Lung (tissue), 12 donors: Measurements from ENCODE around the gene SLC16A4. TPM values are rescaled to one million over a fixed set of nuclear protein-coding genes. Genes with fewer than 3 reads are reported as not detected.
A peak's percentile ranks its signal among the peaks of the same experiment; 100 is the strongest.

Experiments used
- ATAC-seq: fragments of 200-7000 bp; cut with Tn5 transposase; one replicate; pipeline ENCODE4 v1.9.1; 2020; ENCODE audit warnings: moderate number of reproducible peaks; ENCODE audit not compliant: insufficient read depth, low FRiP score
- DNase-seq, 3 donors: peaks; one replicate each; pipeline ENCODE4 v3.0.0-alpha.2; 2013 to 2017
- H3K27ac ChIP-seq, 2 donors: one replicate each; pipeline ENCODE4 v1.5.1; 2013; ENCODE audit warnings: mild to moderate bottlenecking in 2 of 2, moderate library complexity in 2 of 2, control low read depth in 1 of 2, inconsistent platforms in 1 of 2, low read depth in 1 of 2, low read length in 1 of 2
- H3K27me3 ChIP-seq, 3 donors: one replicate each; pipeline ENCODE4 v1.5.1; 2013; ENCODE audit warnings: low read length in 2 of 3; ENCODE audit not compliant: control insufficient read depth in 3 of 3, insufficient read depth in 3 of 3
- H3K36me3 ChIP-seq, 4 donors: one replicate each; pipeline ENCODE4 v1.5.1; 2013; ENCODE audit warnings: low read length in 4 of 4, mild to moderate bottlenecking in 1 of 4, moderate library complexity in 1 of 4; ENCODE audit not compliant: control insufficient read depth in 4 of 4, insufficient read depth in 4 of 4
- H3K4me1 ChIP-seq, 5 donors: one replicate each; pipeline ENCODE4 v1.5.1; 2013; ENCODE audit warnings: low read length in 5 of 5, mild to moderate bottlenecking in 2 of 5, moderate library complexity in 1 of 5; ENCODE audit not compliant: control insufficient read depth in 5 of 5, insufficient read depth in 5 of 5
- H3K4me3 ChIP-seq: one replicate; pipeline ENCODE4 v1.5.1; 2013; ENCODE audit warnings: mild to moderate bottlenecking, control low read depth, moderate library complexity
- H3K9ac ChIP-seq, 2 donors: one replicate each; pipeline ENCODE4 v1.5.1; 2013; ENCODE audit warnings: low read length in 2 of 2, control low read depth in 1 of 2; ENCODE audit not compliant: insufficient read depth in 1 of 2
- H3K9me3 ChIP-seq, 4 donors: one replicate each; pipeline ENCODE4 v1.5.1; 2013; ENCODE audit warnings: low read length in 3 of 4, mild to moderate bottlenecking in 1 of 4, moderate library complexity in 1 of 4; ENCODE audit not compliant: control insufficient read depth in 4 of 4, insufficient read depth in 3 of 4
- CTCF ChIP-seq: IDR thresholded peaks from 2 replicates; pipeline ENCODE4 v1.5.1; 2012; ENCODE audit warnings: mild to moderate bottlenecking; ENCODE audit errors: control extremely low read depth, extremely low read depth
- whole genome bisulfite sequencing, 2 donors: extraction: QIAGEN DNeasy Blood & Tissue Kit; methylation state at CpG; one replicate each; pipeline ENCODE4 v1.1.7; 2013; 5-methylcytosine and 5-hydroxymethylcytosine counted together
- polyA plus RNA-seq, 2 donors: library from polyadenylated mRNA; stranded (reverse); fragments of 200-250 nt; gene quantifications; one replicate each; pipeline ENCODE4 v1.2.1, GENCODE V29; 2013
- total RNA-seq, 2 donors: library from RNA; depleted of rRNA in 1 of 2; stranded (reverse); fragments of >200 nt in 1 of 2; gene quantifications; one replicate each; pipeline ENCODE4 v1.2.1, GENCODE V29; 2014 to 2021
- donor health status: control.
- donor health status: control.
- donor health status: Bipolar disorder and iron deficiency.
- donor health status: healthy.
- donor health status: DM: yes; HTN: yes; CAD: no.

SLC16A4 gene
- total and polyA plus RNA-seq, 4 donors, result 4.6 to 12.0 (median 7.7) TPM

- DNase-seq, result peak; percentile 99 to 100 (median 100)
- ATAC-seq, result peak; percentile 87
- Histone ChIP-seq H3K9me3 (no peaks in the 10 kb centered on the region), H3K36me3 (peaks cover 0 to 26% (median 14%) of the 10 kb centered on the region in 4 donors), H3K27ac (peak within 1 kb of the TSS; percentile 98), H3K9ac (peak within 1 kb of the TSS; percentile 87 to 92), H3K4me3 (peak within 1 kb of the TSS; percentile 83), H3K27me3 (no peaks in the 10 kb centered on the region), H3K4me1 (peaks cover 7 to 47% (median 18%) of the 10 kb centered on the region in 5 donors)
- no peak for TF ChIP-seq CTCF
- WGBS, 2 donors, result 0 to 1% methylated on average over 25 of the region's 25 CpGs
Observed at GRCh38 chr1:110338886-110339406, 51.9 kb downstream of the SLC16A4 start, which contains the start of gene RBM15. RBM15 (plus strand) TSS chr1:110339377; CDS start chr1:110339406, 29 bp downstream.

GRCh38 chr1:110338309-110338885 lies 52.4 kb downstream of the SLC16A4 start:
- ATAC-seq, result peak; percentile 85

GRCh38 chr1:110337704-110338308 lies 53.0 kb downstream of the SLC16A4 start:
- Histone ChIP-seq H3K4me3 (peak overlapping the region; percentile 65), H3K36me3 (peaks cover 0 to 26% (median 12%) of the 10 kb centered on the region in 4 donors), H3K9me3 (no peaks in the 10 kb centered on the region), H3K9ac (peak overlapping the region; percentile 73 to 92), H3K27me3 (no peaks in the 10 kb centered on the region), H3K4me1 (peaks cover 7 to 38% (median 17%) of the 10 kb centered on the region in 5 donors), H3K27ac (peak overlapping the region; percentile 98)
- DNase-seq, result peak in 1 of 3 donors; percentile 47
- no peak for TF ChIP-seq CTCF
- WGBS, 2 donors, result 1% methylated on average over 36 of the region's 36 CpGs
- ATAC-seq, result peak; percentile 39

More at GRCh38 chr1:110338309-110338885, 52.4 kb downstream of the SLC16A4 start:
- H3K4me1 ChIP-seq, result peaks cover 7 to 43% (median 17%) of the 10 kb centered on the region in 5 donors
- H3K36me3 ChIP-seq, result peaks cover 0 to 26% (median 12%) of the 10 kb centered on the region in 4 donors
- peak overlapping the region; percentile 73 to 92 for H3K9ac ChIP-seq
- H3K27me3 ChIP-seq, result no peaks in the 10 kb centered on the region
- 0% methylated on average over 48 to 57 of the region's 57 CpGs for WGBS, 2 donors
- H3K4me3 ChIP-seq, result peak overlapping the region; percentile 65
- peak overlapping the region; percentile 98 for H3K27ac ChIP-seq
- peak; percentile 13 for TF ChIP-seq CTCF
- DNase-seq, result no peak
- no peaks in the 10 kb centered on the region for H3K9me3 ChIP-seq
